GM12878 (cell line): ENCODE measurements around the gene RICTOR. TPM values are rescaled to one million over a fixed set of nuclear protein-coding genes. Genes with fewer than 3 reads are reported as not detected.

ENCODE experiments used
- ATAC-seq: fragments of 200-7000 bp; cut with Tn5 transposase; 3 replicates; pipeline ENCODE4 v1.9.1; 2020; ENCODE audit warnings: mild to moderate bottlenecking, moderate library complexity
- BruUV-seq: library from RNA; stranded (reverse); fragments of 400-500 nt; replicated peaks from 2 replicates; lab custom pipeline; 2021; lab: Mats Ljungman, UMichigan
- CTCF ChIA-PET: fragments of 300-600 bp; sonication (Branson Sonifier 250); formaldehyde crosslinking; extraction: SDS; loops from one replicate; lab custom pipeline; 2021; ENCODE audit warnings: inconsistent platforms; lab: Yijun Ruan, JAX
- POLR2A ChIA-PET: fragments of 350-600 bp; formaldehyde crosslinking; extraction: SDS; loops from one replicate; lab custom pipeline; 2021; ENCODE audit warnings: inconsistent platforms; lab: Charles Lee
- RAD21 ChIA-PET: fragments of 300-600 bp; sonication (Branson Sonifier 250); formaldehyde crosslinking; loops from one replicate; lab custom pipeline; 2023; ENCODE audit warnings: antibody characterized with exemption; ENCODE audit not compliant: unreplicated experiment; lab: Charles Lee
- SMC1A ChIA-PET: fragments of 300-600 bp; sonication (Branson Sonifier 250); formaldehyde crosslinking; loops from one replicate; lab custom pipeline; 2023; ENCODE audit not compliant: unreplicated experiment, uncharacterized antibody; lab: Charles Lee
- DNase-seq: peaks from one replicate; pipeline ENCODE4 v3.0.0-alpha.2; 2011; ENCODE audit warnings: low read depth, low spot score
- FAIRE-seq: peaks from 3 replicates; lab custom pipeline; 2011; peaks lifted over from hg19 to GRCh38; lab: Jason Lieb, UNC
- H2AFZ ChIP-seq: 2 replicates; pipeline ENCODE4 v1.6.0; 2011; ENCODE audit warnings: low read depth, low read length, control low read depth; ENCODE audit not compliant: control insufficient read depth
- H3K27ac ChIP-seq: 2 replicates; pipeline ENCODE4 v1.5.1; 2011; ENCODE audit warnings: control low read depth; ENCODE audit not compliant: control insufficient read depth, insufficient read depth
- H3K27me3 ChIP-seq, 2 experiments: replicated peaks in 1 of 2; 2 replicates each; pipeline versions ENCODE4 v1.6.0 to v1.6.1; 2011; ENCODE audit warnings: low read length in 1 of 2; ENCODE audit not compliant: control insufficient read depth in 2 of 2, insufficient read depth in 2 of 2
- H3K36me3 ChIP-seq, 2 experiments: 2 replicates each; pipeline ENCODE4 v1.5.1; 2011; ENCODE audit warnings: low read length in 1 of 2; ENCODE audit not compliant: control insufficient read depth in 2 of 2, insufficient read depth in 2 of 2
- H3K4me1 ChIP-seq: 2 replicates; pipeline ENCODE4 v1.6.1; 2011; ENCODE audit warnings: mild to moderate bottlenecking, low read length, moderate library complexity, mixed read lengths; ENCODE audit not compliant: control insufficient read depth, insufficient read depth
- H3K4me2 ChIP-seq: 2 replicates; pipeline ENCODE4 v1.6.0; 2011; ENCODE audit warnings: control low read depth; ENCODE audit not compliant: control insufficient read depth, insufficient read depth
- H3K4me3 ChIP-seq: fragments of 200-600 bp; sonication (generic); 2 replicates; pipeline ENCODE4 v1.5.1; 2016
- H3K79me2 ChIP-seq: 2 replicates; pipeline ENCODE4 v1.6.0; 2011; ENCODE audit warnings: low read length; ENCODE audit not compliant: control insufficient read depth, insufficient read depth
- H3K9ac ChIP-seq: 2 replicates; pipeline ENCODE4 v1.8.0; 2011; ENCODE audit warnings: low read length, control low read depth, mixed read lengths; ENCODE audit not compliant: control insufficient read depth, insufficient read depth
- H3K9me3 ChIP-seq: replicated peaks from 3 replicates; pipeline ENCODE4 v1.5.1; 2011; ENCODE audit warnings: mild to moderate bottlenecking, low read length; ENCODE audit not compliant: control insufficient read depth, insufficient read depth
- H4K20me1 ChIP-seq: 2 replicates; pipeline ENCODE4 v1.6.0; 2011; ENCODE audit not compliant: control insufficient read depth, insufficient read depth
- ASH2L ChIP-seq: fragments of 300-600, 200-600 bp; sonication (generic); IDR thresholded peaks from 2 replicates; pipeline ENCODE4 v1.6.1; 2017; ENCODE audit warnings: low read depth, mild to moderate bottlenecking, borderline replicate concordance
- CHD4 ChIP-seq: fragments of 200-600 bp; sonication (generic); IDR thresholded peaks from 2 replicates; pipeline ENCODE4 v1.6.1; 2016; ENCODE audit warnings: mild to moderate bottlenecking
- IKZF2 ChIP-seq, 2 experiments: fragments of 450-650 bp; IDR thresholded peaks; 2 replicates each; pipeline ENCODE4 v1.6.1; 2017; ENCODE audit warnings: mild to moderate bottlenecking in 2 of 2, moderate library complexity in 2 of 2
- SIX5 ChIP-seq: IDR thresholded peaks from 2 replicates; pipeline ENCODE4 v1.6.1; 2011; ENCODE audit warnings: mild to moderate bottlenecking, low read depth, low read length, moderate library complexity; ENCODE audit not compliant: severe bottlenecking
- SP1 ChIP-seq: IDR thresholded peaks from one replicate; pipeline ENCODE4 v1.6.1; 2011; ENCODE audit warnings: low read depth, low read length
- ZNF274 ChIP-seq: IDR thresholded peaks from one replicate; pipeline ENCODE4 v1.8.0; 2011; ENCODE audit not compliant: insufficient read length, insufficient read depth
- WGBS: methylation state at CpG from one replicate; pipeline ENCODE4 v1.1.6; 2016; ENCODE audit warnings: low lambda C conversion rate; ENCODE audit not compliant: insufficient replicate concordance, insufficient coverage; ENCODE audit errors: missing lambda C conversion rate; 5-methylcytosine and 5-hydroxymethylcytosine counted together
- in situ Hi-C: fragments of 300-500 bp; cut with MboI; formaldehyde crosslinking; loops from 9 replicates; pipeline ENCODE4 v1.14.3; 2018; ENCODE audit warnings: mixed read lengths
- intact Hi-C: fragments of 100-400 bp; cut with micrococcal nuclease; formaldehyde crosslinking; loops from one replicate; pipeline ENCODE4 v1.14.2; 2022; ENCODE audit not compliant: unreplicated experiment
- polyA plus RNA-seq, 11 experiments: library from polyadenylated mRNA; depleted of rRNA in 4 of 11; unstranded in 6 of 11; stranded (reverse) in 5 of 11; fragments of >200 nt; fragmentation: Nextera tagmentation in 4 of 11; fragmentation: Illumina TruSeq in 1 of 11; extraction: Ambion mirVana in 4 of 11; extraction: Trizol in 1 of 11; gene quantifications; 1 replicate in 1 of 11; 2 replicates in 10 of 11; pipeline versions ENCODE4 v1.2.1 to v1.2.3, GENCODE V29; 2011 to 2016; ENCODE audit warnings: inconsistent platforms in 2 of 11, missing spikeins in 2 of 11, low read depth in 1 of 11
- total RNA-seq, 4 experiments: library from RNA; depleted of rRNA in 3 of 4; stranded (reverse); fragments of >200 nt in 3 of 4; fragmentation: Illumina TruSeq in 1 of 4; extraction: Trizol in 1 of 4; gene quantifications; 2 replicates each; pipeline versions ENCODE4 v1.2.1 to v1.2.3, GENCODE V29; 2013 to 2021
- TF ChIP-seq, protein P1 (sequence below): IDR thresholded peaks from 2 replicates; pipeline ENCODE4 v1.6.1; 2012; ENCODE audit warnings: mild to moderate bottlenecking, low read depth, low read length
- TF ChIP-seq, protein P2 (sequence below): fragments of 450-650 bp; IDR thresholded peaks from 2 replicates; pipeline ENCODE4 v1.6.1; 2017; ENCODE audit warnings: mild to moderate bottlenecking, moderate library complexity
- TF ChIP-seq, protein P3 (sequence below): fragments of 450-650 bp; IDR thresholded peaks from 2 replicates; pipeline ENCODE4 v1.6.1; 2018; ENCODE audit warnings: borderline replicate concordance, mild to moderate bottlenecking; ENCODE audit not compliant: partially characterized antibody
- TF ChIP-seq, protein P4 (sequence below): IDR thresholded peaks from 2 replicates; pipeline ENCODE4 v1.6.1; 2011; ENCODE audit warnings: borderline replicate concordance, low read depth, mild to moderate bottlenecking, moderate library complexity, mixed read lengths, low read length; ENCODE audit not compliant: insufficient read depth; ENCODE audit errors: extremely low read length
- TF ChIP-seq, protein P5 (sequence below): fragments of 450-650 bp; IDR thresholded peaks from 2 replicates; pipeline ENCODE4 v1.6.1; 2016; ENCODE audit warnings: mild to moderate bottlenecking

RICTOR gene
- total and polyA plus RNA-seq, 10 of the 15 experiments (the other 5 are each of a cell fraction or from before 2014, with no cell fraction given), result 2.7 to 23.0 (median 6.9) TPM

DNA sequence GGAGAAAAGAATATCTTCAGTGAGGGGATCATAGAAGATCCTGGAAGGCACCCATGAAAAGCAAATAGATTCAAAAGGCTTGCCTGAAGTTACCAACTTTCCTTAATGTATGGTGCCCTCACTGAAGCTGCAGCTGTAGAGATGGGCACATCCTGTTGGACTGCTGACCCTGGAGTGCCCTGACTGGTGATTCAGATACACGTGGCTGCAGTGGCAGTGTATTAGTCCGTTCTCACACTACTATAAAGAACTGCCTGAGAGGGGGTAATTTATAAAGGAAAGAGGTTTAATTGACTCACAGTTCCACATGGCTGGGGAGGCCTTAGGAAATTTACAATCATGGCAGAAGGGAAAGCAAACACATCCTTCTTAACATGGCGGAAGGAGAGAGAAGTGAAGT, 148.1 kb downstream of the RICTOR start:
- CTCF ChIA-PET, result interaction anchor here (1.3 to 1.7 kb wide), 2 partner anchors 155 to 484 kb away, joined by 4 to 5 read pairs; no protein-coding TSS in a partner anchor
- Histone ChIP-seq H3K27ac (no peak overlapping the region), H3K9ac (no peak overlapping the region)
- TF ChIP-seq, protein P1, sequence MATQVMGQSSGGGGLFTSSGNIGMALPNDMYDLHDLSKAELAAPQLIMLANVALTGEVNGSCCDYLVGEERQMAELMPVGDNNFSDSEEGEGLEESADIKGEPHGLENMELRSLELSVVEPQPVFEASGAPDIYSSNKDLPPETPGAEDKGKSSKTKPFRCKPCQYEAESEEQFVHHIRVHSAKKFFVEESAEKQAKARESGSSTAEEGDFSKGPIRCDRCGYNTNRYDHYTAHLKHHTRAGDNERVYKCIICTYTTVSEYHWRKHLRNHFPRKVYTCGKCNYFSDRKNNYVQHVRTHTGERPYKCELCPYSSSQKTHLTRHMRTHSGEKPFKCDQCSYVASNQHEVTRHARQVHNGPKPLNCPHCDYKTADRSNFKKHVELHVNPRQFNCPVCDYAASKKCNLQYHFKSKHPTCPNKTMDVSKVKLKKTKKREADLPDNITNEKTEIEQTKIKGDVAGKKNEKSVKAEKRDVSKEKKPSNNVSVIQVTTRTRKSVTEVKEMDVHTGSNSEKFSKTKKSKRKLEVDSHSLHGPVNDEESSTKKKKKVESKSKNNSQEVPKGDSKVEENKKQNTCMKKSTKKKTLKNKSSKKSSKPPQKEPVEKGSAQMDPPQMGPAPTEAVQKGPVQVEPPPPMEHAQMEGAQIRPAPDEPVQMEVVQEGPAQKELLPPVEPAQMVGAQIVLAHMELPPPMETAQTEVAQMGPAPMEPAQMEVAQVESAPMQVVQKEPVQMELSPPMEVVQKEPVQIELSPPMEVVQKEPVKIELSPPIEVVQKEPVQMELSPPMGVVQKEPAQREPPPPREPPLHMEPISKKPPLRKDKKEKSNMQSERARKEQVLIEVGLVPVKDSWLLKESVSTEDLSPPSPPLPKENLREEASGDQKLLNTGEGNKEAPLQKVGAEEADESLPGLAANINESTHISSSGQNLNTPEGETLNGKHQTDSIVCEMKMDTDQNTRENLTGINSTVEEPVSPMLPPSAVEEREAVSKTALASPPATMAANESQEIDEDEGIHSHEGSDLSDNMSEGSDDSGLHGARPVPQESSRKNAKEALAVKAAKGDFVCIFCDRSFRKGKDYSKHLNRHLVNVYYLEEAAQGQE, result no peak
- TF ChIP-seq ASH2L (no peak), SP1 (no peak), SIX5 (no peak), CHD4 (no peak), ZNF274 (no peak), IKZF2 (IDR thresholded peaks at IDR 0.05) (no peak)
- TF ChIP-seq, protein P2, sequence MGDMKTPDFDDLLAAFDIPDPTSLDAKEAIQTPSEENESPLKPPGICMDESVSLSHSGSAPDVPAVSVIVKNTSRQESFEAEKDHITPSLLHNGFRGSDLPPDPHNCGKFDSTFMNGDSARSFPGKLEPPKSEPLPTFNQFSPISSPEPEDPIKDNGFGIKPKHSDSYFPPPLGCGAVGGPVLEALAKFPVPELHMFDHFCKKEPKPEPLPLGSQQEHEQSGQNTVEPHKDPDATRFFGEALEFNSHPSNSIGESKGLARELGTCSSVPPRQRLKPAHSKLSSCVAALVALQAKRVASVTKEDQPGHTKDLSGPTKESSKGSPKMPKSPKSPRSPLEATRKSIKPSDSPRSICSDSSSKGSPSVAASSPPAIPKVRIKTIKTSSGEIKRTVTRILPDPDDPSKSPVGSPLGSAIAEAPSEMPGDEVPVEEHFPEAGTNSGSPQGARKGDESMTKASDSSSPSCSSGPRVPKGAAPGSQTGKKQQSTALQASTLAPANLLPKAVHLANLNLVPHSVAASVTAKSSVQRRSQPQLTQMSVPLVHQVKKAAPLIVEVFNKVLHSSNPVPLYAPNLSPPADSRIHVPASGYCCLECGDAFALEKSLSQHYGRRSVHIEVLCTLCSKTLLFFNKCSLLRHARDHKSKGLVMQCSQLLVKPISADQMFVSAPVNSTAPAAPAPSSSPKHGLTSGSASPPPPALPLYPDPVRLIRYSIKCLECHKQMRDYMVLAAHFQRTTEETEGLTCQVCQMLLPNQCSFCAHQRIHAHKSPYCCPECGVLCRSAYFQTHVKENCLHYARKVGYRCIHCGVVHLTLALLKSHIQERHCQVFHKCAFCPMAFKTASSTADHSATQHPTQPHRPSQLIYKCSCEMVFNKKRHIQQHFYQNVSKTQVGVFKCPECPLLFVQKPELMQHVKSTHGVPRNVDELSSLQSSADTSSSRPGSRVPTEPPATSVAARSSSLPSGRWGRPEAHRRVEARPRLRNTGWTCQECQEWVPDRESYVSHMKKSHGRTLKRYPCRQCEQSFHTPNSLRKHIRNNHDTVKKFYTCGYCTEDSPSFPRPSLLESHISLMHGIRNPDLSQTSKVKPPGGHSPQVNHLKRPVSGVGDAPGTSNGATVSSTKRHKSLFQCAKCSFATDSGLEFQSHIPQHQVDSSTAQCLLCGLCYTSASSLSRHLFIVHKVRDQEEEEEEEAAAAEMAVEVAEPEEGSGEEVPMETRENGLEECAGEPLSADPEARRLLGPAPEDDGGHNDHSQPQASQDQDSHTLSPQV, result no peak
- TF ChIP-seq, protein P3, sequence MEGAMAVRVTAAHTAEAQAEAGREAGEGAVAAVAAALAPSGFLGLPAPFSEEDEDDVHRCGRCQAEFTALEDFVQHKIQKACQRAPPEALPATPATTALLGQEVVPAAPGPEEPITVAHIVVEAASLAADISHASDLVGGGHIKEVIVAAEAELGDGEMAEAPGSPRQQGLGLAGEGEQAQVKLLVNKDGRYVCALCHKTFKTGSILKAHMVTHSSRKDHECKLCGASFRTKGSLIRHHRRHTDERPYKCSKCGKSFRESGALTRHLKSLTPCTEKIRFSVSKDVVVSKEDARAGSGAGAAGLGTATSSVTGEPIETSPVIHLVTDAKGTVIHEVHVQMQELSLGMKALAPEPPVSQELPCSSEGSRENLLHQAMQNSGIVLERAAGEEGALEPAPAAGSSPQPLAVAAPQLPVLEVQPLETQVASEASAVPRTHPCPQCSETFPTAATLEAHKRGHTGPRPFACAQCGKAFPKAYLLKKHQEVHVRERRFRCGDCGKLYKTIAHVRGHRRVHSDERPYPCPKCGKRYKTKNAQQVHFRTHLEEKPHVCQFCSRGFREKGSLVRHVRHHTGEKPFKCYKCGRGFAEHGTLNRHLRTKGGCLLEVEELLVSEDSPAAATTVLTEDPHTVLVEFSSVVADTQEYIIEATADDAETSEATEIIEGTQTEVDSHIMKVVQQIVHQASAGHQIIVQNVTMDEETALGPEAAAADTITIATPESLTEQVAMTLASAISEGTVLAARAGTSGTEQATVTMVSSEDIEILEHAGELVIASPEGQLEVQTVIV, result no peak
- TF ChIP-seq, protein P4, sequence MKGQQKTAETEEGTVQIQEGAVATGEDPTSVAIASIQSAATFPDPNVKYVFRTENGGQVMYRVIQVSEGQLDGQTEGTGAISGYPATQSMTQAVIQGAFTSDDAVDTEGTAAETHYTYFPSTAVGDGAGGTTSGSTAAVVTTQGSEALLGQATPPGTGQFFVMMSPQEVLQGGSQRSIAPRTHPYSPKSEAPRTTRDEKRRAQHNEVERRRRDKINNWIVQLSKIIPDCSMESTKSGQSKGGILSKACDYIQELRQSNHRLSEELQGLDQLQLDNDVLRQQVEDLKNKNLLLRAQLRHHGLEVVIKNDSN, result no peak
- TF ChIP-seq, protein P5, sequence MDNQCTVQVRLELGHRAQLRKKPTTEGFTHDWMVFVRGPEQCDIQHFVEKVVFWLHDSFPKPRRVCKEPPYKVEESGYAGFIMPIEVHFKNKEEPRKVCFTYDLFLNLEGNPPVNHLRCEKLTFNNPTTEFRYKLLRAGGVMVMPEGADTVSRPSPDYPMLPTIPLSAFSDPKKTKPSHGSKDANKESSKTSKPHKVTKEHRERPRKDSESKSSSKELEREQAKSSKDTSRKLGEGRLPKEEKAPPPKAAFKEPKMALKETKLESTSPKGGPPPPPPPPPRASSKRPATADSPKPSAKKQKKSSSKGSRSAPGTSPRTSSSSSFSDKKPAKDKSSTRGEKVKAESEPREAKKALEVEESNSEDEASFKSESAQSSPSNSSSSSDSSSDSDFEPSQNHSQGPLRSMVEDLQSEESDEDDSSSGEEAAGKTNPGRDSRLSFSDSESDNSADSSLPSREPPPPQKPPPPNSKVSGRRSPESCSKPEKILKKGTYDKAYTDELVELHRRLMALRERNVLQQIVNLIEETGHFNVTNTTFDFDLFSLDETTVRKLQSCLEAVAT, result no peak

More for the DNA sequence above, 148.1 kb downstream of the RICTOR start:
- H3K4me1 ChIP-seq, result no peaks in the 10 kb centered on the region
- no peaks in the 10 kb centered on the region for H3K9me3 ChIP-seq
- DNase-seq (no peak), FAIRE-seq (no peak), ATAC-seq (no peak)
- ChIA-PET POLR2A (no interaction called here), RAD21 (no interaction called here), SMC1A (no interaction called here)
- in situ Hi-C loops (no loop called here), intact Hi-C loops (no loop called here)
- no peak overlapping the region for H2AFZ ChIP-seq
- H3K36me3 ChIP-seq, result no peaks in the 10 kb centered on the region
- H3K4me2 ChIP-seq, result no peak overlapping the region
- H3K27me3 ChIP-seq, result no peaks in the 10 kb centered on the region
- 53% methylated on average over 3 of the region's 3 CpGs for WGBS
- no peak overlapping the region for H3K4me3 ChIP-seq
- BruUV-seq, result no TSS peak
- H4K20me1 ChIP-seq, result no peaks in the 10 kb centered on the region
- no peaks in the 10 kb centered on the region for H3K79me2 ChIP-seq
